T-helper 2 cell treated with Interferon-gamma antibody and Interleukin-4, amounts not matched to agents 5 μg/mL and 100 μg/mL, for 36 hours (primary cell): Measurements from ENCODE around the gene TEC.

ENCODE experiments used
- DNase-seq: peaks from one replicate; pipeline ENCODE4 v3.0.0; 2021; ENCODE audit warnings: low spot score
- H3K27ac Mint-ChIP-seq: one replicate; pipeline ENCODE4 v1.8.0; 2021; ENCODE audit warnings: mild to moderate bottlenecking, mixed read lengths
- H3K27me3 Mint-ChIP-seq: one replicate; pipeline ENCODE4 v1.8.0; 2021; ENCODE audit warnings: low read depth, mixed read lengths
- H3K36me3 Mint-ChIP-seq: one replicate; pipeline ENCODE4 v1.8.0; 2021; ENCODE audit warnings: low read depth, mixed read lengths
- H3K4me1 Mint-ChIP-seq: one replicate; pipeline ENCODE4 v1.8.0; 2021; ENCODE audit warnings: low read depth, mixed read lengths
- H3K4me3 Mint-ChIP-seq: one replicate; pipeline ENCODE4 v1.8.0; 2022; ENCODE audit warnings: mild to moderate bottlenecking, moderate library complexity, mixed read lengths
- H3K9me3 Mint-ChIP-seq: one replicate; pipeline ENCODE4 v1.8.0; 2021; ENCODE audit warnings: mixed read lengths

TEC gene

GRCh38 chr4:48090621-48091020 is 179.0 kb downstream of the TEC start:
- no peaks in the 10 kb centered on the region for H3K27me3 Mint-ChIP-seq
- DNase-seq, result no peak

GRCh38 chr4:48085821-48086589 is 183.6 kb downstream of the TEC start:
- H3K4me1 Mint-ChIP-seq, result no peaks in the 10 kb centered on the region
- no peak overlapping the region for H3K4me3 Mint-ChIP-seq
- H3K9me3 Mint-ChIP-seq, result no peaks in the 10 kb centered on the region
- no peak overlapping the region for H3K27ac Mint-ChIP-seq
- no peaks in the 10 kb centered on the region for H3K36me3 Mint-ChIP-seq
- no peak for DNase-seq
- peaks cover 16% of the 10 kb centered on the region for H3K27me3 Mint-ChIP-seq

More at GRCh38 chr4:48090621-48091020, 179.0 kb downstream of the TEC start:
- Mint-ChIP-seq H3K4me1 (peaks cover 12% of the 10 kb centered on the region), H3K4me3 (no peak overlapping the region), H3K36me3 (no peaks in the 10 kb centered on the region), H3K9me3 (no peaks in the 10 kb centered on the region), H3K27ac (no peak overlapping the region)
